HG03196 (cell line): Measurements from ENCODE around the gene UNG.
"Not testable (repeated sequence)": the region's sequence is repeated elsewhere in the genome, so short reads cannot be mapped to it uniquely, and the experiment has no call there.

ENCODE experiments used
- ATAC-seq: cut with Tn5 transposase; IDR thresholded peaks from one replicate; pipeline ENCODE4 v1.9.1; 2021; ENCODE audit not compliant: unreplicated experiment

Gene UNG

DNA sequence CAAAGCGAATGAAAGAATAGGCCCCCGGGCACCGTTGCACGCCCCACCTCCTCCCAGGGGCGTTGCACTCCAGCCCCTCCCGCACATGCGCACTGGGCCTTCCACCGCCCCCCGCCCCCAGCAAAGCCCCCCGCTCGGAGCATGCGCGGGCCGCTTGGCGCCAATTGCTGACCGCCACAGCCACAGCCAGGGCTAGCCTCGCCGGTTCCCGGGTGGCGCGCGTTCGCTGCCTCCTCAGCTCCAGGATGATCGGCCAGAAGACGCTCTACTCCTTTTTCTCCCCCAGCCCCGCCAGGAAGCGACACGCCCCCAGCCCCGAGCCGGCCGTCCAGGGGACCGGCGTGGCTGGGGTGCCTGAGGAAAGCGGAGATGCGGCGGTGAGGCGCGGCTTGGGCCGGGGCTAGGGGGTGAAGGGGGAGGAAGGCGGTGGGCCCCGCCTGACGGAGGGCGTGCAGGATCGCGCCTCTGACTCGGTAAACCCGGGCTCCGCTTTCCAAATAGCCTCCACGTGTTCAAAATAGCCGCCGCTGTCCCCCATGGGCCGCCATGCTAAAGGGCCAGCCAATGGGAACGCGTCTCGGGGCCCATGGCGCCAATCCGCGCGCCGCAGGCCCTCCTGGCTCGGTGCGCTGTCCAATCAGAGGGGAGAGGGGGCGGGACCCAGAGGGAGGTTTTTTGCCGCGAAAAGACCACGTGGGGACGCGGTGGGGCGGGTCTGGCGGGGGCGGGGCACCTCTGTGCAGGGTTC lies at the start of gene UNG:
TSS of gene UNG (plus strand) at position 163 of the 748 bp plus-strand sequence. CDS start at position 246, 83 bp downstream.
- ATAC-seq = peak; percentile 87

DNA sequence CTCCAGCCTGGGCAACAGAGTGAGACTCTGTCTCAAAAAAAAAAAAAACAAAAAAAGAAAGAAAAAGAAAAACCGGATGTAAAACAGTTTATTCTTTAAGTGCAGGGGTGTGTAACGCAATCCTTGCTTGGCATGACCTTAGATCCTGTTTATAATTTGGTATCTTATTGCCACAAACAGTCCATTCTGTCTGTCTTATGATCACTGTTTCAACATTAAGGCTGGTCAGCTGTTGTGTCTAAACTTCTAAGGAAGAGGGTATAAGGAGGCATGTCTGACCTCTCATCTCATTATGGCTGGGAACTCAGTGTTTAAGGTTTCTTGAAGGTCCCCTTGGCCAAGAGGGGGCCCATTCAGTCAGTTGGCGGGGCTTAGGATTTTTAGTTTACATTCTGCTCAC lies 48.7 kb upstream of the UNG start:
- not testable (repeated sequence) for ATAC-seq

DNA sequence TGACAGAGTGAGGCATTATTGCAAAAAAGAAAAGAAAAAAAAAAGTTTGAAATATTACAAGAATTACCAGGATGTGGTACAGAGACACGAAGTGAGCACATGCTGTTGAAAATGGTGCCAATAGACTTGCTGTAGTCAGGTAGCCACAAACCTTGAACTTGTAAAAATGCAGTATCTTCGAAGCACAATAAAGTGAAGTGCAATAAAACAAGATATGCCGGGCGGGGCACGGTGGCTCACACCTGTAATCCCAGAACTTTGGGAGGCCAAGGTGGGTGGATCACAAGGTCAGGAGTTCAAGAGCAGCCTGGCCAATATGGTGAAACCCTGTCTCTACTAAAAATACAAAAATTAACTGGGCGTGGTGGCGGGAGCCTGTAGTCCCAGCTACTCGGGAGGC lies 47.6 kb upstream of the UNG start:
- ATAC-seq = not testable (repeated sequence)

DNA sequence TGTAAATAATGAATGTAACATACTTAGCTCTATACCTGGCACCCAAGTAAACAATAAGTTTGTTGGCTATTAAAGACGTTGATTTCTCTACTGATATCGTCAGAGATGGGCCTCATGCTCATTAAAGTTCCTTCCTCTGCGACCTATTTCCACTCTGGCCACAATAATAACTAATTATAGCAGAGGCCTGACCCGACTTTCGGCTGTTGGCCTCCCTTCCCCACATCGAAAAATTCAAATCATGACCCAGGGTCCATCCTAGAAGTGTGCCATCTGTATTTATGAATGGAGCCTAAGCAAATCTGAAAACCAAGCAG lies 45.3 kb upstream of the UNG start:
- no peak for ATAC-seq

DNA sequence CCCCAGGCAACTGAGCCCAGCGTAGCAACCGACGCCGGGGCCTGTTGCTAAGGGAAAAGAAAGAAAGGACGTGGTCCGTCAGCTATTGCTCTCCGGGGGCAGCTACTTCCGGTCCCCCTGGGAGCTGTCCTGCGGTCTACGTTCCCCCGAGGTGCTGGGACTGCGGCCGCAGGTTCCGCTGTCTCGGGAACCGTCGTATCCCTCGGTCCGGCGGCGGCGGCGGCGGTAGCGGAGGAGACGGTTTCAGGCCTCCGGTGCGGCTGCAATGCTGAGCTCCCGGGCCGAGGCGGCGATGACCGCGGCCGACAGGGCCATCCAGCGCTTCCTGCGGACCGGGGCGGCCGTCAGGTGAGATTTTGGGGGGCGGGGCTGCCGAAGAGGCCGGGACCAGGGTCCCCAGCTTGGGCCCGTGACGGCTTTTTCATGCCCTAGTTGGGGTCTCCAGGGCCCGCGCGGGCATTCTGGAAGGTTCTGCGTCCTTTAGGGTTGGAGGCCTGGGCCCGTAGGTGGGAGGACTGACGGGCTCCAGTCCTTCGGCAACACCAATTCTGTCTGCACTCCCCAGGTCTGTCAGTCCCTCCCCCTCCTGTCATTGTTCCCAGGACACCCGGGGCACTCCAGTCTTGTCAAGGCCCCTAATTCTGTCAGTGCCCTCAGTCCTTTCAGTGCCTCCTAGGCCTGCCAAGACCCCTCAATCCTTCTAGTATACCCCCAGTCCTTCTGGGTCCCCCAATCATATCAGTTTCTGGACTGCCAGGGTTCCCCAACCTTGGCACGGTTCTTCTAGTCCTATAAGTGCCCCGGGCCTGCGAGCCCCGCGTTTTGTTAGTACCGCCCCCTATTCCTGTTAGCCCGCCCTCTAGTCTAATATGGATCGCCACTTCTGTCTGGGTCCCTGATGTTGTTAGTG lies 44.7 kb upstream of the UNG start, which contains the start of gene USP30:
TSS of gene USP30 (plus strand) at position 163 of the 910 bp plus-strand sequence. CDS start at position 266, 103 bp downstream.
- ATAC-seq = peak; percentile 74

DNA sequence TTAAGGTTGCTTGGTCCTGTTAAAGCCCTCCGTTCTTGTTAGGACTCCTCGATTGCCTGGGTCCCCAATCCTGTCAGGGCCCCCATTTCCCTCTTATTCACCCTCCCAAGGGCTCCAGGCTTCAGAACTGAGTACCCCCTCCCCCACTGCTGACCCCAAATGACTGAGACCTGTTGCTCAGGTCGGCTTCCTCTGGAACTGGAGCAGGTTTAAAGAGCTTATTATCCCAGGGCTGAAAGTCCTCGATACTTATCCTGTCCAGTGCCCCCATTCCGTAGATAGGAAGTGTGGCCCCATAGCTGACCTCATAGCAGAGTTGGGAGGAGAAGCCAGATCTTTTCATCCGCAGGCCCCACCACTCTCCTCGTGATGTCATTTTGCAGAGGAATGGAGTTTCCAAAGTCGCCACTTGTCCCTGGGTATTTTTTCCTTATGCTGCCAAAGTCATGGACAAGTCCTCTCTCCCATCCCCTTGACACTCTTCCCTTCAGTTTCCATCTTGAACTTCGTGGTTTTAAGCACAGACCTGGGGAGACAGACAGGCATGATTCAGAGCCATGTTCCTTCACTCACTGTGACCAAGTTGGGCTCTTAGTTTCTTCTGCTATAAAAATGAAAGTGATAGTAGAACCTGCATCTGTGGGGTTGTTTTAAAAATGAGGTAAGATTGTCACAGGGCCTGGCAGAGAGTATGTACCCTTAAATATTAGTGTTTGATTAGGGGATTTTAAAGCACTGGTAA lies 43.8 kb upstream of the UNG start:
- no peak for ATAC-seq

DNA sequence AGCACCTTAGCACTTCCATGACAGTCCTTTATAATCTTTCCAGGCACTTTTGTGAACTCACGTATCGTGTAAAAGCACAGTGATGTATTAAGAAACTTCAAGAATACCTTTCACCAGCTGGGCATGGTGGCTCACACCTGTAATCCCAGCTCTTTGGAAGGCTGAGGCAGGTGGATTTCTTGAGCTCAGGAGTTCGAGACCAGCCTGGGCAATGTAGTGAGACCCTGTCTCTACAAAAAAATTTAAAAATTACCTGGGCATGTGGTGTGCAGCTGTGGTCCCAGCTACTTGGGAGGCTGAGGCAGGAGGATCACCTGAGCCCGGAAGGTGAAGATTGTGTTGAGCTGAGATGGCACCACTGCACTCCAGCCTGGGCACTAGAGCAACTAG lies 43.3 kb upstream of the UNG start:
- ATAC-seq = not testable (repeated sequence)

DNA sequence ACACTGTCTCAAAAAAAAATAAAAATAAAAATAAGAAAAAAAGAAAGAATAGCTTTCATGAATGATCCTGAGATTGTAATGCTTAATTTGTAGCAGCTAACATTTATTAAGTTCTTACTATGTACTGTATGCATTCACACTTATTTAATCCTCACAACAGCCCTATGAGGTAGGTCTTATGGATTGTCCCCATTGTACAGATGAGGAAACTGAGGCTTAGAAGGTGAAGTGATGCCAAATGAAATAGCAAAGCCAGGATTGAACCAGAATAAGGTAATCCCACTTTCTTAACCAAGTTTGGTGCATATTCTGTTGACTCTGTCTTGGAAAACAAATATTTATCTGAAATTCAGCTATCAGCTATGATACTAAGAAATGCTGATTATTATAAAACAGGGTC lies 42.9 kb upstream of the UNG start:
- no peak for ATAC-seq

DNA sequence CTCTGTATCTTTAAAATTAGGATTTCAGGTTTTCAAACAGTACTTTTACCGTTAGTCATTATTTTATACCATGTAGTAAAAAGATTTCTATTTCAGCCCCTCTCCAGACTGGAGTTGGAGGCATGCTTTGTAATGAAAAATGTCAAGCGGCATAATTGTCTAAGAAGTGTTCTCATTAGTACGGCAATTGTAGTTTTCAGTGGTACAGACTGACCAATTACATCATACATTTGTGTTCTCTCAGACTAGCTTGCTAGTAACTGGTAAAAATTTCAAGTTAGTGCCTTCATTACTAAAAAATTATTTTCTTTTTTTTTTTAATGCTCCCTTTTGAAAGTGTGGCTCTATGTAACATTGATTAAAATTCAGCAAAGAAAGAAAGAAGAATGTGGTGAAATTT lies 40.5 kb upstream of the UNG start:
- ATAC-seq = no peak

DNA sequence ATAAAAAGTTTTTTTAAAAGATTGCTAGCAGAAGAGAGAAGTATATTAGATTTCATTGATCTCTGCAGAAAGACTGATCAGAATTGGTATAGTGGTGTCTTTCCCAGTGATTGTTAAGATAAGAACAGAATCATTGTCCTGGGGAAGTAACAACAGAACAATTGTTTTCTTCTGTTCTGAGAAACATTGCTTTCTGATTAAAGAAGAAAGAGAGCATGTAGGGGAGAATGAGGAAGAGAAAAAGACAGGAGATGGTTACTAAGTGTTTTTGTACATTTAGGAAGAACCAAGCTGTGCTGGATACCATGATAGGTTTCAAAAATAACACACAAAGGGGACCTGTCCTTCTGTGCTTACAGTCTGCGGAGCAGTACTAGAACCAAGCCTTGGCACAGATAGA lies 40.0 kb upstream of the UNG start:
- no peak for ATAC-seq

DNA sequence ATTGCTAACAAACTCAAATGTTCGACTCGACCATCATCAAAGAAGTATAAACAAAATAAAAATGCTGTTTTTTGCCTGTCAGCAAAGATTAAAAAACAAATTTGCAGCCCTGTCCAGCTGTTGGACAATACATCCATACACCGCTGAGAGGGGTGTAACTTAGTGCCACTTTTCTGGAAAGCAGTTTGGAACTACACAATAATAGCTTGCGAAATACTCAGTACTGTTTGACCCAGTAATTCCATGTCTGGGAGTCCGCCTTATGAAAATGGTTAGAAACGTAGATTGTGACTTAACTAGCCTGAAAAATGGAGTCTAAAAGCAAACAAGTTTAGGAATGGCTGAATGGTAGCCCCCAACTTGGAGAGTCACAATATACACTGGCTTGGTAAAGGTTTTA lies 38.6 kb upstream of the UNG start:
- no peak for ATAC-seq

DNA sequence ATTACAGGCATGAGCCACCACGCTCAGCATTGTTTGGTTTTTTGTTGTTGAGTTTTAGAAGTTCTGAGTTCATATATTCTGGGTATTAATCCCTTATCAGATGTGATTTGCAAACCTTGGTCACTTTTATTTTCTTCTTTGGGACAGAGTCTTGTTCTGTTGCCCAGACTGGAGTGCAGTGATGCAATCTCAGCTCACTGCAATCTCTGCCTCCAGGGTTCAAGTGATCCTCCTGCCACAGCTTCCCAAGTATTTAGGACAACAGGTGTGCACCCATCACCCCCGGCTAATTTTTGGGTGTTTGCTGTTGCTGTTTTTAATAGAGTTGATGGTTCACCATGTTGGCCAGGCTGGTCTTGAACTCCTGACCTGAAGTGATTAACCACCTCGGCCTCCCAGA lies 33.3 kb upstream of the UNG start:
- no peak for ATAC-seq

DNA sequence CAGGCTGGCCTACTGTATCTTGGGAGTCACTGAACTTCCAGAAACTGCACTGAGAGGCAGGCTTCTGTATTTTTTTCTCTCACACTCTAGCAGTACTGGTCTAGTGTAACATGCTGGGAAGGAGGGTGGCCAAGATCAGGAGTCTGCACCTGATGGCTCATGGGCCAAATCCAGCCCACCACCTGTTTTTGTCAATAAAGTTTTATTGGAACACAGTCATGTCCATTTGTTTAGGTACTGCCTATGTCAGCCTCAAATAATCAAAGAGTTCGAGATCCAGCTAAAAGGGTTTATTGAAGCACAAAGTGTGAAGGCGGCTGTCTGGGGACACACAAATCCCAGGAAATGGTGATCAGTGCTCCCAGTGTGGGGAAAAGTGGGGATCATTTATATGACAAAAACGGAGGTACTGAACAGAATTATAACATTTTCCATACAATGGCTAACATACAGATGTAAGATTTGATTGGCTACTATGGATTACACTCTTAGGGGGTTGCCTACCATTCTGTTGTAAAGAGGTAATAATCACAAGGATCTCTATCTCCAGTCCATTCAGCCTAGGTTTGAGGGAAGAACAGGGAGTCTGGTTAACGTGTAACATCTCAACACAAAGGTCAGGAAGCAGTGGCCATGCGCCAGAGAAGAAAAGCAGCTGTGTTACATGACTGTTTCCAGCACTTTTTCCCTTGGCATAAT lies 32.1 kb upstream of the UNG start:
- no peak for ATAC-seq

DNA sequence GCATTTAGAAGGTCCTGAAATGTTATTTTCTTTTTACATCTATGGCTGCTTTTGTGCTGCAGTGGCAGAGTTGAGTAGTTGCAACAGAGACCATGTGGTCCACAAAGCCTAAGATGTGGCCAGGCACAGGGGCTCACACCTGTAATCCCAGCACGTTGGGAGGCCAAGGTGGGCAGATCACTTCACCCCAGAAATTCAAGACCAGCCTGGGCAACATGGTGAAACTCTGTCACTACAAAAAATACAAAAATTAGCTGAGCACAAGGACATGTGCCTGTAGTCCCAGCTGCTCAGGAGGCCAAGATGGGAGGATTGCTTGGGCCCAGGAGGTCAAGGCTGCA lies 31.6 kb upstream of the UNG start:
- ATAC-seq = no peak

DNA sequence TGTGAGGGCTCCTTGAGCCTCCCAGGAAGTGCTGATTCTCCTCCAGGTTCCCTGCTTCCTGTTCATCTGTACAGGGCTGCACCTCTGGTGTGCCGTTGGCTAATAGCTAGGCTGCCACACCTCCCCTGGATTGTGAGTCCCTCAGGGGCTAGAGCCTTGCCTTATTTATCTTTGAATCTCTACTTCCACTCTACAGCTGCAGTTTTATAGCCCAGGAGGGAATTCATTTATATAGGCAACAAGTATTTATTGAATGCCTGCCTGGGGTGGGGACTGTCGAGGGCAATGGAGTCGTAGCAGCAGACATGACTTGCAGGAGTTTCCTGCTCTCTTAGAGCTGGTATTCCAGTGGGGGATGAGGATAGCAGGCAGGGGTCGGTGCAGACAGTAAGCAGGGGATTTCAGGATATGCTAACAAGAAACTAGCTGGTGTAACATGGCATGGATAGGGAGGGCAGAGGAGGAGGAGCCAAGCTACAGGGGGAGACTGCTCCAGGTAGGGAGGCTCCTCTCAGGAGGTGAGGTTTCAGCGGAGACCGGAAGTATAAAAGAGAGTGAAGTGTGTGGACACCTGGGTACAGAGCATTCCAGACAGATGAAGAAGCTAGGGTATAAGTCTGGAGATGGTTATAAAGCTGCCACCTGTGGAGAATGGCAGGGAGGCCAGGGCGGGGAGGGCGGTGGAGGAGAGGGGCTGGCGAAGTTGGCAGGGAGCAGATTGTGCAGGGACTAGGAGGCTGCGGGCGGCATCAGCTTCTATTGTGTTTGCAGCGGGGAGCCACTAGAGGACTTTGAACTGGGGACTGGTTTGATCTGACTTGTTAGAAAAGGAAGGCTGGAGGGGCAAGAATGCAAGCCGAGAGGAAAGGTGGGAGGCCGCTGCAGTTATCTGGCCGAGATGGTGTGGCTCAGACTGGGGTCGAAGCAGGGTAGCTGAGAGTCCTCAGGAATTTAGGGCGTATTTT lies 27.8 kb upstream of the UNG start:
- no peak for ATAC-seq

DNA sequence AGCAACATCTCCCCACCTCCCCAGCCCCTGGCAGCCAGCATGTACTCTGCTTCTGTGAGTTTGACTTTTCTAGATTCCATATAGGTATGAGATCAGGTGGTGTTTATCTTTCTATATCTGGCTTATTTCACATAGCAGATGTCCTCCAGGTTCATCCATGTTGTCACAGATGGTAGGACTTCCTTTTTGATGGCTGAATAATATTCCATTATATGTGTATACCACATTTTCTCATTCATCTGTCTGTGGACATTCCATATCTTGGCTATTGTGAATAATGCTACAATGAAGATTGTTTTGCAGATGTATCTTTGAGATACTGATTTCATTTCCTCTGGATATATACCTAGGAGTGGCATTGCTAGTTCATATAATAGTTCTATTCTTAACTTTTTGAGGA lies 22.5 kb upstream of the UNG start:
- no peak for ATAC-seq

DNA sequence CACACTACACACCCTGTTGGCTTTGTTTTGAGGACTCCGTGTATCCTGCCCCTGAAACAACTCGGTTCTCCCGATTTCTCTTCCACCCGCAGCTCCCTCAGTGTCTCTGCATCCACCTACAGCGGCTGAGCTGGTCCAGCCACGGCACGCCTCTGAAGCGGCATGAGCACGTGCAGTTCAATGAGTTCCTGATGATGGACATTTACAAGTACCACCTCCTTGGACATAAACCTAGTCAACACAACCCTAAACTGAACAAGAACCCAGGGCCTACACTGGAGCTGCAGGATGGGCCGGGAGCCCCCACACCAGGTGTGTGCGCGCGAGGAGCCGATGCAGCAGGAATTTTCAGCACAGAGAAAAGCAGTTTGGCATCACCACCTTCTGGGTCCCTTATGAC lies 14.6 kb upstream of the UNG start:
- no peak for ATAC-seq

DNA sequence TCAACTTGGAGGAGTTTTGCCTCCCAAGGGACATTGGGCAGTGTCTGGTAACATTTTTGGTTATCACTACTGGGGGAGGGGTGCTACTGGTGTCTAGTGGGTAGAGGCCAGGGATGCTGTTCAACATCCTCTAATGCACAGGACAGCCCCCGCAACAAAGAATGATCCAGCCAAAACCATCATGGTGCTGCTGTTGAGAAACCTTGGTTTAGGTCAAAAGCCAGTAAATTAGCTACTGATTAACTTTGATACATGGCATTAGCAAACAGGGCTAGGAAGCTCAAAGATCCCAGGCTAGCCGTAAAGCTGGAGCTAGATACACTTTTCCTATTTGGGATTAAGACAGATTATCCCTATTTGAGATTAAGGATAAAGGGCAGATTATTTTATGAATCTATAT lies 13.0 kb upstream of the UNG start:
- no peak for ATAC-seq

DNA sequence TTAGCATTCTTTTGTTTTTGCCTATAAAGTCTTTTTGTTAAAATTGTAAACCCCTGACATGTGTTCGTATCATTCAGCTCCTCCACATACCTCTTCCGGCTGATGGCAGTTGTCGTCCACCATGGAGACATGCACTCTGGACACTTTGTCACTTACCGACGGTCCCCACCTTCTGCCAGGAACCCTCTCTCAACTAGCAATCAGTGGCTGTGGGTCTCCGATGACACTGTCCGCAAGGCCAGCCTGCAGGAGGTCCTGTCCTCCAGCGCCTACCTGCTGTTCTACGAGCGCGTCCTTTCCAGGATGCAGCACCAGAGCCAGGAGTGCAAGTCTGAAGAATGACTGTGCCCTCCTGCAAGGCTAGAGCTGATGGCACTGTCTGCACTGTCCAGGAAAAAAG lies 11.8 kb upstream of the UNG start:
- ATAC-seq = no peak

DNA sequence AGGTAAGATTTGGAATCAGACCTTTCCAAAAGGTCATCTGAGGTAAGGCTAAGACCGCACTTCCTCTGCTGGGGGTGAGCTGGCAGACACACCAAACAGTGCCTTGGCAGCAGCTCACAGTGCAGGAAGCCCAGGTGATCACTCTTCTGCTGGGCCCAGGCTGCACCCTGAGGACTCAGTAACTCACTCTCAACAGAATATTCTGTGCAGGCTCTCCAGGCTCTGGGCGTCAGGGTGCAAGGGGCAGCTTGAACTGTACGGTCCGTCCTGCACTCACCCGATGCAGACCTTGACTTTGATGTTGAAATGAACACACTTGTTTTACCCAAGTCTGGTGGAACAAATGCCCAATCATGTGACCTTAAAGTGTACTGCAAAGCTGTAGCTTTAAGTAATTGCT lies 10.1 kb upstream of the UNG start:
- no peak for ATAC-seq
